H9 (cell line): ENCODE results near the gene KRT2. TPM values are rescaled to one million over a fixed set of nuclear protein-coding genes. Genes with fewer than 3 reads are reported as not detected.

Experiments
- DNase-seq: peaks from one replicate; pipeline ENCODE4 v3.0.0-alpha.2; 2017
- H2AFZ ChIP-seq: one replicate; pipeline ENCODE4 v1.6.1; 2013; ENCODE audit warnings: mild to moderate bottlenecking, low read length, control low read depth, moderate library complexity
- H2AK5ac ChIP-seq: 2 replicates; pipeline ENCODE4 v1.6.1; 2013; ENCODE audit warnings: low read length, control low read depth, mixed read lengths; ENCODE audit not compliant: insufficient read length
- H2BK120ac ChIP-seq: one replicate; pipeline ENCODE4 v1.6.1; 2013; ENCODE audit warnings: low read depth, mild to moderate bottlenecking, low read length, control low read depth, inconsistent platforms; ENCODE audit not compliant: poor library complexity, severe bottlenecking
- H2BK12ac ChIP-seq: 2 replicates; pipeline ENCODE4 v1.6.1; 2013; ENCODE audit warnings: low read length, control low read depth, mixed read lengths, low read depth; ENCODE audit not compliant: insufficient read length
- H2BK15ac ChIP-seq: 2 replicates; pipeline ENCODE4 v1.6.1; 2013; ENCODE audit warnings: low read depth, low read length, control low read depth
- H2BK20ac ChIP-seq: one replicate; pipeline ENCODE4 v1.6.1; 2013; ENCODE audit warnings: low read depth, mild to moderate bottlenecking, low read length, control low read depth, inconsistent platforms; ENCODE audit not compliant: poor library complexity, severe bottlenecking
- H2BK5ac ChIP-seq: 2 replicates; pipeline ENCODE4 v1.6.1; 2013; ENCODE audit warnings: low read length, control low read depth, mixed read lengths; ENCODE audit not compliant: insufficient read length
- H3K14ac ChIP-seq: 2 replicates; pipeline ENCODE4 v1.6.1; 2013; ENCODE audit warnings: low read length, control low read depth; ENCODE audit not compliant: insufficient read depth
- H3K18ac ChIP-seq: 2 replicates; pipeline ENCODE4 v1.6.1; 2013; ENCODE audit warnings: low read depth, mild to moderate bottlenecking, mixed read lengths, low read length, control low read depth; ENCODE audit not compliant: insufficient read length
- H3K23ac ChIP-seq: 2 replicates; pipeline ENCODE4 v1.6.1; 2013; ENCODE audit warnings: low read length, control low read depth, mixed read lengths, low read depth; ENCODE audit not compliant: insufficient read length
- H3K23me2 ChIP-seq: 2 replicates; pipeline ENCODE4 v1.6.1; 2013; ENCODE audit warnings: low read depth, mild to moderate bottlenecking, mixed read lengths, low read length, control low read depth; ENCODE audit not compliant: insufficient read length, poor library complexity, severe bottlenecking
- H3K27ac ChIP-seq: 2 replicates; pipeline ENCODE4 v1.5.1; 2013; ENCODE audit warnings: low read length, control low read depth, mixed read lengths, low read depth; ENCODE audit not compliant: insufficient read length
- H3K27me3 ChIP-seq: 2 replicates; pipeline ENCODE4 v1.6.1; 2013; ENCODE audit warnings: low read length, control low read depth, inconsistent platforms; ENCODE audit not compliant: insufficient read depth
- H3K4ac ChIP-seq: 2 replicates; pipeline ENCODE4 v1.6.1; 2013; ENCODE audit warnings: low read depth, mild to moderate bottlenecking, control low read depth, inconsistent platforms, low read length, moderate library complexity
- H3K4me1 ChIP-seq: 2 replicates; pipeline ENCODE4 v1.6.1; 2013; ENCODE audit warnings: low read length, control low read depth, inconsistent platforms; ENCODE audit not compliant: insufficient read depth
- H3K4me2 ChIP-seq: 2 replicates; pipeline ENCODE4 v1.6.1; 2013; ENCODE audit warnings: low read length, control low read depth, mixed read lengths; ENCODE audit not compliant: insufficient read length, insufficient read depth
- H3K56ac ChIP-seq: 2 replicates; pipeline ENCODE4 v1.6.1; 2013; ENCODE audit warnings: low read depth, mild to moderate bottlenecking, mixed read lengths, low read length, control low read depth; ENCODE audit not compliant: insufficient read length
- H3K79me1 ChIP-seq: 2 replicates; pipeline ENCODE4 v1.6.1; 2013; ENCODE audit warnings: low read depth, mild to moderate bottlenecking, moderate library complexity, low read length, control low read depth, inconsistent platforms; ENCODE audit not compliant: insufficient read depth, poor library complexity, severe bottlenecking
- H3K79me2 ChIP-seq: 2 replicates; pipeline ENCODE4 v1.6.1; 2013; ENCODE audit warnings: low read length, control low read depth, inconsistent platforms; ENCODE audit not compliant: insufficient read depth
- H3K9ac ChIP-seq: 2 replicates; pipeline ENCODE4 v1.6.1; 2013; ENCODE audit warnings: low read length, control low read depth, mixed read lengths; ENCODE audit not compliant: insufficient read length; ENCODE audit errors: extremely low read depth
- H3K9me3 ChIP-seq: one replicate; pipeline ENCODE4 v1.6.1; 2013; ENCODE audit warnings: low read depth, low read length, inconsistent platforms; ENCODE audit not compliant: control insufficient read depth
- H3T11ph ChIP-seq: one replicate; pipeline ENCODE4 v1.6.1; 2013; ENCODE audit warnings: mild to moderate bottlenecking, low read length, control low read depth, inconsistent platforms
- H4K20me1 ChIP-seq: one replicate; pipeline ENCODE4 v1.6.1; 2013; ENCODE audit not compliant: control insufficient read depth, insufficient read length, insufficient read depth
- H4K5ac ChIP-seq: 2 replicates; pipeline ENCODE4 v1.6.1; 2013; ENCODE audit warnings: low read depth, mild to moderate bottlenecking, mixed read lengths, low read length, control low read depth; ENCODE audit not compliant: insufficient read length
- H4K8ac ChIP-seq: replicated peaks from 2 replicates; pipeline ENCODE4 v1.6.1; 2013; ENCODE audit warnings: low read length, control low read depth, mixed read lengths, low read depth; ENCODE audit not compliant: insufficient read length
- H4K91ac ChIP-seq: 2 replicates; pipeline ENCODE4 v1.6.1; 2013; ENCODE audit warnings: low read depth, mild to moderate bottlenecking, moderate library complexity, mixed read lengths, low read length, control low read depth; ENCODE audit not compliant: insufficient read length
- H3K27ac Mint-ChIP-seq, 3 experiments: 2 replicates in 2 of 3; 3 replicates in 1 of 3; pipeline ENCODE4 v1.8.0; 2020 to 2021; ENCODE audit warnings: mixed read lengths in 3 of 3, mild to moderate bottlenecking in 1 of 3, moderate library complexity in 1 of 3
- H3K27me3 Mint-ChIP-seq: 2 replicates; pipeline ENCODE4 v1.8.0; 2021; ENCODE audit warnings: low read depth, mild to moderate bottlenecking, moderate library complexity, mixed read lengths
- H3K36me3 Mint-ChIP-seq, 3 experiments: 2 replicates in 2 of 3; 3 replicates in 1 of 3; pipeline ENCODE4 v1.8.0; 2020 to 2021; ENCODE audit warnings: low read depth in 3 of 3, mixed read lengths in 3 of 3; ENCODE audit not compliant: insufficient read depth in 1 of 3
- H3K4me1 Mint-ChIP-seq, 2 experiments: 2 replicates each; pipeline ENCODE4 v1.8.0; 2020; ENCODE audit warnings: mixed read lengths in 2 of 2
- H3K4me3 Mint-ChIP-seq, 2 experiments: 2 replicates in 1 of 2; 3 replicates in 1 of 2; pipeline ENCODE4 v1.8.0; 2020 to 2021; ENCODE audit warnings: mild to moderate bottlenecking in 2 of 2, mixed read lengths in 2 of 2, moderate library complexity in 1 of 2
- H3K9me3 Mint-ChIP-seq, 2 experiments: 2 replicates in 1 of 2; 3 replicates in 1 of 2; pipeline ENCODE4 v1.8.0; 2020; ENCODE audit warnings: mild to moderate bottlenecking in 2 of 2, mixed read lengths in 2 of 2, moderate library complexity in 1 of 2
- CTCF ChIP-seq: fragments of 200-600 bp; sonication (generic); conservative IDR thresholded peaks from 3 replicates; pipeline ENCODE4 v1.8.0; 2021; ENCODE audit warnings: antibody characterized with exemption, mild to moderate bottlenecking
- WGBS: extraction: QIAGEN DNeasy Blood & Tissue Kit; methylation state at CpG from one replicate; pipeline ENCODE4 v1.1.7; 2013; ENCODE audit warnings: missing lambda C conversion rate, low lambda C conversion rate, mixed read lengths; ENCODE audit not compliant: insufficient read length; ENCODE audit errors: extremely low coverage; 5-methylcytosine and 5-hydroxymethylcytosine counted together
- total RNA-seq: library from RNA; stranded (reverse); gene quantifications from 2 replicates; pipeline ENCODE4 v1.2.1, GENCODE V29; 2021

KRT2 gene
- total RNA-seq, 1 experiment from 2014 or later = not detected

DNA sequence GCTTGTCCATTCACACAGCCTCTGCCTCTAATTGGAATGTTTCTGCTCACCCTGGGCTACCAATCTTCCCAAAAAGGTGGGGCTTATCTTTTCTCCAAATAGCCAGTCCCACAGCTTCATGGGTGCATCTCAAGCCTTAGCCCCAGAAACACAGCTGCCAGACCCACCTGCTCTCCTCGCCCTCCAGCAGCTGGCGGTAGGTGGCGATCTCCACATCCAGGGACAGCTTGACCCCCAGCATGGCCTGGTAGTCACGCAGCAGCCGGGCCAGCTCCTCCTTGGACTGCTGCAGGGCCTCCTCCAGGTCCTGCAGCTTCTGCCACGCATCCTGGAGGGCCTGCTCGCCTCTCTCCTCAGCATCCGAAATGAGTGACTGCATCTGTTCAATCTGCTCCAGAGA lies 40.2 kb upstream of the KRT2 start:
- Histone ChIP-seq H4K5ac (no peak overlapping the region), H2AK5ac (no peak overlapping the region), H3K4me1 (peaks cover 3% of the 10 kb centered on the region; the same call in 1 of the 2 replicates), H2BK15ac (no peak overlapping the region), H4K8ac (no peak overlapping the region), H3K18ac (no peak overlapping the region), H3K56ac (no peak overlapping the region), H3K79me1 (no peaks in the 10 kb centered on the region), H3K4ac (no peak overlapping the region), H2BK120ac (no peak overlapping the region), H3K23me2 (peaks cover 9% of the 10 kb centered on the region), H2BK5ac (no peak overlapping the region), H3K27me3 (no peaks in the 10 kb centered on the region; the same call in 1 of the 2 replicates), H3T11ph (no peak overlapping the region), H4K91ac (no peak overlapping the region), H3K79me2 (no peaks in the 10 kb centered on the region), H3K14ac (no peak overlapping the region), H2BK12ac (no peak overlapping the region), H3K27ac (no peak overlapping the region), H3K9ac (no peak overlapping the region), H2AFZ (no peak overlapping the region), H4K20me1 (peaks cover 2% of the 10 kb centered on the region), H2BK20ac (no peak overlapping the region), H3K23ac (no peak overlapping the region), H3K4me2 (no peak overlapping the region), H3K9me3 (no peaks in the 10 kb centered on the region)
- H3K4me3 Mint-ChIP-seq = no peak overlapping the region
- no peaks in the 10 kb centered on the region for H3K36me3 Mint-ChIP-seq
- peaks cover 64% of the 10 kb centered on the region for H3K27me3 Mint-ChIP-seq
- H3K4me1 Mint-ChIP-seq = peaks cover 10 to 16% of the 10 kb centered on the region in 2 experiments
- peak; percentile 87 for DNase-seq
- WGBS = no CpG with 5 or more reads among the region's 8 CpGs
- H3K27ac Mint-ChIP-seq = no peak overlapping the region
- H3K9me3 Mint-ChIP-seq = no peaks in the 10 kb centered on the region
- peak; percentile 65 for TF ChIP-seq CTCF
